GM10248 (cell line): ENCODE results near the gene USH1C.

Experiments
- CTCF ChIA-PET: fragments of 300-600 bp; sonication (Branson Sonifier 250); formaldehyde crosslinking; extraction: SDS; loops from one replicate; lab custom pipeline; 2021; ENCODE audit warnings: antibody characterized with exemption; lab: Yijun Ruan, JAX
- POLR2A ChIA-PET: fragments of 350-650 bp; sonication (Branson Sonifier 250); formaldehyde crosslinking; extraction: SDS; loops from one replicate; lab custom pipeline; 2020; ENCODE audit warnings: antibody characterized with exemption; lab: Yijun Ruan, JAX
- DNase-seq: peaks from one replicate; pipeline ENCODE4 v3.0.0; 2012; ENCODE audit errors: extremely low spot score
- CTCF ChIP-seq: IDR thresholded peaks from 2 replicates; pipeline ENCODE4 v1.5.1; 2012; ENCODE audit warnings: mild to moderate bottlenecking, low read depth; ENCODE audit errors: extremely low read depth, missing control alignments, control extremely low read depth

The USH1C gene

GRCh38 chr11:17490232-17490631 is 54.0 kb downstream of the USH1C start:
- no peak for TF ChIP-seq CTCF
- DNase-seq, result no peak
- POLR2A ChIA-PET, result no interaction called here
- CTCF ChIA-PET, result no interaction called here

- TF ChIP-seq CTCF, result no peak
- no peak for DNase-seq
- ChIA-PET POLR2A (no interaction called here), CTCF (no interaction called here)
Measured at GRCh38 chr11:17489751-17490150, 54.5 kb downstream of the USH1C start.

GRCh38 chr11:17488563-17488962 is 55.7 kb downstream of the USH1C start:
- POLR2A ChIA-PET, result no interaction called here
- no peak for DNase-seq
- CTCF ChIA-PET, result interaction anchor here (1.2 kb wide), 1 partner anchor 24 kb away, joined by 3 read pairs; no protein-coding TSS in a partner anchor
- no peak for TF ChIP-seq CTCF

GRCh38 chr11:17486646-17487045 is 57.6 kb downstream of the USH1C start:
- POLR2A ChIA-PET, result no interaction called here
- CTCF ChIA-PET, result no interaction called here
- DNase-seq, result no peak
- no peak for TF ChIP-seq CTCF

- ChIA-PET POLR2A (no interaction called here), CTCF (no interaction called here)
- TF ChIP-seq CTCF, result no peak
- DNase-seq, result no peak
Measured at GRCh38 chr11:17483505-17483904, 60.7 kb downstream of the USH1C start.

- ChIA-PET POLR2A (no interaction called here), CTCF (interaction anchor here (1.0 kb wide), 1 partner anchor 52 kb away, joined by 3 read pairs; no protein-coding TSS in a partner anchor)
- no peak for TF ChIP-seq CTCF
- no peak for DNase-seq
Measured at GRCh38 chr11:17481905-17482304, 62.3 kb downstream of the USH1C start.
